Uterus (tissue), 2 donors: ENCODE data around the gene FOXN3.
"Not testable (repeated sequence)": the region's sequence is repeated elsewhere in the genome, so short reads cannot be mapped to it uniquely, and the experiment has no call there.

ENCODE experiments used
- POLR2A ChIP-seq, 2 donors: fragments of 450-650 bp; IDR thresholded peaks; one replicate each; pipeline ENCODE4 v1.6.1; 2016; ENCODE audit warnings: antibody characterized with exemption in 2 of 2, mild to moderate bottlenecking in 1 of 2, moderate library complexity in 1 of 2
- TF ChIP-seq, protein P1 (sequence below), 4 experiments: fragments of 200-600 bp in 2 of 4; fragments of 450-650 bp in 2 of 4; sonication (generic) in 2 of 4; IDR thresholded peaks; one replicate each; pipeline ENCODE4 v1.5.1; 2016 to 2019; ENCODE audit warnings: antibody characterized with exemption in 4 of 4, mild to moderate bottlenecking in 2 of 4, moderate library complexity in 1 of 4

DNA sequence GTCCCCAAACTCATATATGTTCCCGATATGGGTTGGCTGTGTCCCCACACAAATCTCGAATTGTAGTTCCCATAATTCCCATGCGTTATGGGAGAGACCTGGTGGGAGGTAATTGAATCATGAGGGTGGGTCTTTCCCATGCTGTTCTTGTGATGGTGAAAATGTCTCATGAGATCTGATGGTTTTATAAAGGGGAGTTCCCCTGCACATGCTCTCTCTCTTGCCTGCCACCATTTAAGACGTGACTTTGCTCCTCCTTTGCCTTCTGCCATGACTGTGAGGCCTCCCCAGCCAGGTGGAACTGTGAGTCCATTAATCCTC is 166.4 kb downstream of the FOXN3 start:
- TF ChIP-seq, protein P1, sequence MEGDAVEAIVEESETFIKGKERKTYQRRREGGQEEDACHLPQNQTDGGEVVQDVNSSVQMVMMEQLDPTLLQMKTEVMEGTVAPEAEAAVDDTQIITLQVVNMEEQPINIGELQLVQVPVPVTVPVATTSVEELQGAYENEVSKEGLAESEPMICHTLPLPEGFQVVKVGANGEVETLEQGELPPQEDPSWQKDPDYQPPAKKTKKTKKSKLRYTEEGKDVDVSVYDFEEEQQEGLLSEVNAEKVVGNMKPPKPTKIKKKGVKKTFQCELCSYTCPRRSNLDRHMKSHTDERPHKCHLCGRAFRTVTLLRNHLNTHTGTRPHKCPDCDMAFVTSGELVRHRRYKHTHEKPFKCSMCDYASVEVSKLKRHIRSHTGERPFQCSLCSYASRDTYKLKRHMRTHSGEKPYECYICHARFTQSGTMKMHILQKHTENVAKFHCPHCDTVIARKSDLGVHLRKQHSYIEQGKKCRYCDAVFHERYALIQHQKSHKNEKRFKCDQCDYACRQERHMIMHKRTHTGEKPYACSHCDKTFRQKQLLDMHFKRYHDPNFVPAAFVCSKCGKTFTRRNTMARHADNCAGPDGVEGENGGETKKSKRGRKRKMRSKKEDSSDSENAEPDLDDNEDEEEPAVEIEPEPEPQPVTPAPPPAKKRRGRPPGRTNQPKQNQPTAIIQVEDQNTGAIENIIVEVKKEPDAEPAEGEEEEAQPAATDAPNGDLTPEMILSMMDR (IDR thresholded peaks at IDR 0.05), result not testable (repeated sequence)
- not testable (repeated sequence) for TF ChIP-seq POLR2A (IDR thresholded peaks at IDR 0.05)
